ENCODE data around the gene GPR137C. TPM values are rescaled to one million over a fixed set of nuclear protein-coding genes. Genes with fewer than 3 reads are reported as not detected.

GPR137C gene
- total and polyA plus RNA-seq, 2 of the 13 experiments (the other 11 are each of a cell fraction or from before 2014, with no cell fraction given), result 0.34 to 0.51 TPM

DNA sequence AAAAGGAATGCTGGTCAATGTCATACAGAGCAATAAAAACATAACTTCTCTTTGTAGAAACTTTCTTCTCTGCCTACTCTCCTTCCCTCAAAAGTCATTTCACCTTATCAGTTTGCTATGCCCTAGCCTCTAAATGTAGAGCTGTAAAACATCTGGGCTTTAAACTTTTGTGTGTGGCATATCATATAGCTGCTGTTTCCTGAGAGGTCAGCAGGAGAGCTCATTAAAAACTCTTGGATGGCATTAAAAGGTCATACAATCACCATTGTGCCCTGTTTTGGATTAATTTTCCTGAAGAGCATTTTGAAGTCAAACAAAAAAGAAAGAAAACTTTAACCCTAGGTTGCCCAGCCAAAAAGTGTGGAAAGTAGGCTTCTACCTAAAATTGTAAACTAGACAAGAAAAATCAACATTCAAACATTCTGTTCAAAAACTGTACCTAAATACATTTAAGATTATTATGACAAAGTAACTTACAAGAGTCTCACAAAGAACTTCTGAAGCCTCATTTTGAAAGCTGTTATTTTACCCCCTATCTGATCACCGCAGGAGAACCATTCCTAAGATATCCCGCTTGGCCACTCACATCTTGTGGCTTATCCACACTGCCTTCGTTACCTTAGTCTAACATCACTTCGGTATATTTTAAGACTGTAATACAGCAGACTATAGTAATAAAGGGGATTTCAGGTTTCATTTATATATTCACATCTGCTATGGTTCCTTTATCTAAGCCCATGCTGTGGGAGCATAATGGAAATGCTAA lies 38.4 kb upstream of the GPR137C start:
- in situ Hi-C loops (cut with HindIII; ENCODE audit: extremely low pct_ligation_motif_present, low pct_unique_long_range_greater_than_20kb) (no loop called here), intact Hi-C loops (cut with micrococcal nuclease; ENCODE audit: unreplicated experiment) (no loop called here)
- POLR2A ChIA-PET, result no interaction called here
- Histone ChIP-seq H2AFZ (ENCODE audit: low read length) (no peak overlapping the region), H3K79me2 (ENCODE audit: insufficient read depth, low read length) (no peaks in the 10 kb centered on the region), H3K9me3 (ENCODE audit: low read length) (no peaks in the 10 kb centered on the region), H3K4me1 (ENCODE audit: insufficient read depth, low read length) (no peaks in the 10 kb centered on the region), H3K4me2 (ENCODE audit: low read depth, low read length) (no peak overlapping the region), H3K27me3 (ENCODE audit: control insufficient read depth in 1 of 2, insufficient read depth in 2 of 2, low read length in 2 of 2) (no peaks in the 10 kb centered on the region), H3K27ac (ENCODE audit: extremely low read length, insufficient read depth, low read length) (no peak overlapping the region), H4K20me1 (ENCODE audit: insufficient read depth, low read length) (no peaks in the 10 kb centered on the region), H3K9ac (ENCODE audit: insufficient read depth, low read depth, low read length) (no peak overlapping the region), H3K4me3 (replicated peaks in 1 of 3; ENCODE audit: insufficient read depth in 1 of 3, low read depth in 2 of 3, low read length in 3 of 3) (no peak overlapping the region), H3K36me3 (replicated peaks in 1 of 2; ENCODE audit: control insufficient read depth in 1 of 2, insufficient read depth in 2 of 2, low read length in 2 of 2) (0 out of 5 replicates have a peak, but pooled peaks cover 0 to 3% of the 10 kb centered on the region in 2 experiments)
- CTCF ChIA-PET (ENCODE audit: low intra/inter-chr PET ratio, low total read pairs), result no interaction called here
- no TSS peak for BruUV-seq (replicated peaks)
- FAIRE-seq (no peak), DNase-seq (ENCODE audit: low spot score) (no peak), ATAC-seq (no peak)
- 73% methylated on average over 4 of the region's 4 CpGs for WGBS (ENCODE audit: low lambda C conversion rate)
- TF ChIP-seq ZNF747 (CRISPR knock-in tag; IDR thresholded peaks at IDR 0.05; ENCODE audit: borderline replicate concordance) (no peak), ZNF414 (CRISPR knock-in tag; IDR thresholded peaks at IDR 0.05) (no peak), ZNF292 (CRISPR knock-in tag; IDR thresholded peaks at IDR 0.05; ENCODE audit: borderline replicate concordance, low read depth) (no peak), SMARCE1 (IDR thresholded peaks at IDR 0.05; ENCODE audit: borderline replicate concordance) (no peak), ZBTB43 (CRISPR knock-in tag; conservative IDR thresholded peaks at IDR 0.05) (no peak), ZNF713 (CRISPR knock-in tag; IDR thresholded peaks at IDR 0.05) (no peak), SNAPC2 (CRISPR knock-in tag; IDR thresholded peaks at IDR 0.05) (no peak), ATRX (CRISPR knock-in tag; IDR thresholded peaks at IDR 0.05; ENCODE audit: borderline replicate concordance) (no peak), HOMEZ (CRISPR knock-in tag; IDR thresholded peaks at IDR 0.05; ENCODE audit: low read depth) (no peak), ZNF367 (CRISPR knock-in tag; IDR thresholded peaks at IDR 0.05; ENCODE audit: borderline replicate concordance) (no peak), ZNF280B (CRISPR knock-in tag; IDR thresholded peaks at IDR 0.05; ENCODE audit: borderline replicate concordance) (no peak), ZFP37 (CRISPR knock-in tag; IDR thresholded peaks at IDR 0.05; ENCODE audit: borderline replicate concordance) (no peak), ZNF616 (CRISPR knock-in tag; IDR thresholded peaks at IDR 0.05; ENCODE audit: low read depth) (no peak)

Data from HepG2 (cell line).